GM13977 (cell line): ENCODE data around the gene TNFRSF12A.

Source experiments
- DNase-seq: peaks from one replicate; pipeline ENCODE4 v3.0.0; 2012; ENCODE audit warnings: low spot score
- in situ Hi-C: fragments of 300-500 bp; cut with MboI; formaldehyde crosslinking; loops from one replicate; pipeline ENCODE4 v1.12.0; 2022; ENCODE audit warnings: low sequenced_read_pairs, low pct_unique_long_range_greater_than_20kb, mixed read lengths, inconsistent platforms; ENCODE audit not compliant: unreplicated experiment
- TF ChIP-seq, protein P1 (sequence below): IDR thresholded peaks from 2 replicates; pipeline ENCODE4 v1.5.1; 2012; ENCODE audit warnings: mild to moderate bottlenecking, control low read depth; ENCODE audit not compliant: insufficient read depth; ENCODE audit errors: extremely low read depth, missing control alignments

TNFRSF12A gene

DNA sequence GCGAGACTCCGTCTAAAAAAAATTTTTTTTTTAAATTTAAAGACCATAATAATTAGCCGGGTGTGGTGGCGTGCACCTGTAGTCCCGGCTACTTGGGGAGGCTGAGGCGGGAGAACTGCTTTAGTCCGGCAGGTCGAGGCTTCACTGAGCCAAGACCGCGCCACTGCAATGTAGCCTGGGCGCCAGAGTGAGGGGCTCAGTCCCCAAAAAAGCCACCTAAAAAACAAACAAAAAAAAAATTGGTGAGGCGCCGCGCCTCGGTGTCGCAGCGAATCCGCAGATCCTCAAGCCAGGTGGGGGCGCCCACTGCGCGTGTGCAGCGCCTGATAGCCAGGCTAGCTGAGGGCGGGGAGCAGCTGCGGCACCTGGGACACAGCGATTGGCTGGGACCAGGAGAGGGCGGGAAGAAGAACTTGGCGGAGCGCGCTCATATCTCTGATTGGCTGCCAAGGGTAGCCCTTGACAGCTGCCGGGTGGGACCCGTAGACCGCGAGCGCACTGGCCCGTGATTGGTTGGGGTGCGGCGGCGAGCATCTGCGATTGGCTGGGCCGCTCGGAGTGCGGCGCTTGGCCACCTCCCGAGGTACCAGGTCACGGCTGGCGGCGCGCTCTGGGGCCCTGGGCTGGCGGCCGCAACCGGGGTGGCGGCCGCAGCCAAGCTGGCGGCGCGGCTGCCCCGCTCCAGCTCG is 16.4 kb upstream of the TNFRSF12A start:
- in situ Hi-C loops: no loop called here
- TF ChIP-seq, protein P1, sequence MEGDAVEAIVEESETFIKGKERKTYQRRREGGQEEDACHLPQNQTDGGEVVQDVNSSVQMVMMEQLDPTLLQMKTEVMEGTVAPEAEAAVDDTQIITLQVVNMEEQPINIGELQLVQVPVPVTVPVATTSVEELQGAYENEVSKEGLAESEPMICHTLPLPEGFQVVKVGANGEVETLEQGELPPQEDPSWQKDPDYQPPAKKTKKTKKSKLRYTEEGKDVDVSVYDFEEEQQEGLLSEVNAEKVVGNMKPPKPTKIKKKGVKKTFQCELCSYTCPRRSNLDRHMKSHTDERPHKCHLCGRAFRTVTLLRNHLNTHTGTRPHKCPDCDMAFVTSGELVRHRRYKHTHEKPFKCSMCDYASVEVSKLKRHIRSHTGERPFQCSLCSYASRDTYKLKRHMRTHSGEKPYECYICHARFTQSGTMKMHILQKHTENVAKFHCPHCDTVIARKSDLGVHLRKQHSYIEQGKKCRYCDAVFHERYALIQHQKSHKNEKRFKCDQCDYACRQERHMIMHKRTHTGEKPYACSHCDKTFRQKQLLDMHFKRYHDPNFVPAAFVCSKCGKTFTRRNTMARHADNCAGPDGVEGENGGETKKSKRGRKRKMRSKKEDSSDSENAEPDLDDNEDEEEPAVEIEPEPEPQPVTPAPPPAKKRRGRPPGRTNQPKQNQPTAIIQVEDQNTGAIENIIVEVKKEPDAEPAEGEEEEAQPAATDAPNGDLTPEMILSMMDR: peak; percentile 86
- DNase-seq: peak; percentile 100

DNA sequence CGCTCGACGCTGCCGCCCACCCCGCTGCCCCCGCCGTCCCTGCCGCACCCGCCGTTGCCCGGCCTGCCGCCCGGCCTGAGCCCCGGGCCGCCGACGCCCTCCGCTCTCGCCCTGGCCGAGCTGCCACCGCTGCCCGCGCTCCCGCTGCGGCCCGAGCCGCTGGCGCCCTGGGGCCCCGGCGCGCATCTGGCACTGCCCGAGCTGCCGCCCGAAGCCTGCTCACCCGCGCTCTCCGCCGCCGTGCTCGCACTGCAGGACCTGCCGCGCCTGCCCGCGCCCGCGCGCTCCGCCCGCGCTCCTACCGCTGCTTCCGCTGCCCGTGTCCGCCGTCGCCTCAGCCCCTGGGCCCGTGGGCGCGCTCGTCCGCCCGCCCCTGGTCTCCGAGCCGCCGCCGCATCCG is 15.8 kb upstream of the TNFRSF12A start:
- DNase-seq: no peak
- TF ChIP-seq, protein P1: no peak
- in situ Hi-C loops: no loop called here

DNA sequence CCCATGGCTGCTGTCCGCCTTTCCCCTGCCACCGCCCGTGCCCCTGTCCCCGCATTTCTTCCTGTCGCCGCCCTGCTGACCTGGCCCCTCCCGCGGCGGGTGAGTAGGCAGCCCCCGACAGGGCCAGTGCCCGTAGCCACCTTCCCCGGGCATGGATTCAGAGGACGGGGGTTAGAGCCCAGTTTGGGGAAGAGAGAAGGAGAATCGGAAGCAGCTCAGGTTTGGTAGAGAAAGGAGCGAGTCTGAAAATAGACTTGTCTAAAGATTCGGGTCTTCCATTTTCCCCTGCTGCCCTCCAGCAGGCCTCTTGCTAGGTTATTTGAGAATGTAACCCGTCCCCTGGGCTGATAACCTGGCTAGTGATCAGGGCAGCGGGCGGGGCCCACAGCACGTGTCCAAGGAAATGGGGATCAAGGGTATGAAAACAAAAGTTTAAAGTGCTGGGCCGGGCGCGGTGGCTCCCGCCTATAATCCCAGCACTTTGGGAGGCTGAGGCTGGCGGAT is 15.3 kb upstream of the TNFRSF12A start:
- no peak for DNase-seq
- in situ Hi-C loops: no loop called here
- TF ChIP-seq, protein P1: no peak

DNA sequence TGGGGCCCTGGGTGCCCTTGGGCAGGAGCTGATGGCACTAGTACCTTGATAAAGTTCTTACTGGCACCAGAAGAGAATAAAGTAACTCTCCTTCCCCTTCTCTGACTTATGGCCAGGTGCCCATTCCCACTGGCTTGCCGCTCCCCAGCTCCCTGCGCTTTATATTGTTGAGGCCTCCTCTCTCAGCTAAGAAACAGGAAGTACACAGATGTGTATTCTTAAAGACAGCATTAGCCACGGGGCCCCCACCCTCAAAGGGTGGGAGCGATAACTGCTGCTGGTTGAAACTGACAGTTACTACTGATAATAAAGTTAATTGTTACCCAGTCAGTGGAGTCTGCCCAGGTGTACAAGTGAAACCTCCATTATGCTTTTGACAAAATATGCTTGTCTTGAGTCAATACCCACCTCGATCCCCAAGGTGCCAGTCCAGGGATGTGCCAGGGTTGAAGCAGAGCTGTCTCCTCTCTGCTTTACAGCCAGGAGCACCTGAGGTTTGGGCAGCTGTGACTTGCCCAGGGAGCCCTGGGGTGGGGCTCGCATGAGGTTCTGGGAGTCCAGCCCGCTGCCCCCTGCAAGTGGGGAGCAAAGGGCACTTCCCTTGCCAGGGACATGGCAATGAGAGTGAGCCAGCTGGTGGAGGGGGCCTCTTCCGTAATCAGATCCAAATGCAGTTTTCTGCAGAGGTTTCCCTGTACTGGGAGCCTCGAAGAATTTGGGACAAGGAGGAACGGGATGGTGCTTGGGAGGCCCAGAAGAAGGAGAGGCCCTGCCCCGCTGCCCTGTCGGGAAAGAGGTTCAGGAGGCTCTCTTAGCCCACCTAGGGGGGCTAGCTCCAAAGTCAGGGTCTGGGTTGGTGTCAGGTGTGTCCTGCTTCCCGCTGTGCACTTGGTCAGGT is 12.9 kb upstream of the TNFRSF12A start:
- in situ Hi-C loops: no loop called here
- peak; percentile 45 for DNase-seq
- TF ChIP-seq, protein P1: no peak

DNA sequence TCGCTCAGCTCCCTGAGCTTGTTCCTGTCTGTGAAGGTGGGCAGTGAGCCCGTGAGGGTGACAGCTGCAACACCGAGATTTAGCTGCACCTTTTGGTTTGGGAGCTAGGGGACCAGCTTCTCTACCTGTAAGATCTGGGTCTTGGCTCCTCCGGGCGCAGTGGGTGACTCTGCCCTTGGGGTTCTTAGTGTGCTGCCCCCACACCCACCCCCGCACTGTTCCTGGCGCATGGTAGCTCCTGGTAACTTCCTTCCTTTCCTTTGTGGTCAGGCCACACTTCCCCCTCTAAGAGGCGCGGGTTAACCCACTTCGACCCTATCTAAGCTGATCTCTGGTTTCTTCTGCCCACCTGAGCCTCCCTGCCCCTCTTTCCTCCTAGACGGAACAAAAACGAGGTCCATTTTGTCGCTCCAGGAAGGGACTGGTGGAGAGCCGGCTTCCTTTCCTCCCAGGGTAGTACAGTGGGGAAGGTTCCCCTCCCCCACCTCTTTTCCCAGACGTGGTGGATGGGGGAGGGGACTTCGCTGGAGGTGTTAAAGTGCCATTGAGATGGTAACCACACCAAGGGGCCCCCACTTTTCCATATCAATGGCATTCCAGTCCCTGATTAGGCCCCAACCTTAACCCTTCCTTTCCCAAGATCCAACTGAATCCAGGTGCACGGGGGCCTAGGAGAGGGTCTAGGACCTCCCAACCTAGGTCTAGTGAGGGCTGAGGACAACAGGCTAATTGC is 12.0 kb upstream of the TNFRSF12A start:
- in situ Hi-C loops: no loop called here
- TF ChIP-seq, protein P1: no peak
- no peak for DNase-seq

DNA sequence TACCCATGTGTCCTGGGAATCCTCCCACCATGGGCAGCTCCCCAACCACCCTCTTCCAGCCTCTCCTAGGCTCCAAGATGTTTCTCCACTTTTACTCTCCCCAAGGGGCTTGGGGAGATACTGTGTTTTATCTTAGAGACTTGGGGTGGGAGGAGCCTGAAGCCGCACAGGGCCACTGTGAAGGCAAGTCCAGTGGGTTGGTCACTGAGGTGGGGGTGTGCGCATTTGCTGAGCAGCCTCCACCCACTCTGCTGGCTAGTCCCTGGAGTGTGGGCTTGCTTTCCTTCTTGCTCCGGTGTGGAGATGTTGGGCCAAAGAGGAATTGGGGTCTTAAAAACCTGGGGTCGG is 11.5 kb upstream of the TNFRSF12A start:
- no peak for DNase-seq
- TF ChIP-seq, protein P1: no peak
- in situ Hi-C loops: no loop called here
